GM21619 (cell line): Measurements from ENCODE around the gene LYPD6.
"Not testable (repeated sequence)": the region's sequence is repeated elsewhere in the genome, so short reads cannot be mapped to it uniquely, and the experiment has no call there.

ENCODE experiments used
- ATAC-seq: cut with Tn5 transposase; IDR thresholded peaks from one replicate; pipeline ENCODE4 v1.9.1; 2021; ENCODE audit not compliant: unreplicated experiment

The LYPD6 gene, protein sequence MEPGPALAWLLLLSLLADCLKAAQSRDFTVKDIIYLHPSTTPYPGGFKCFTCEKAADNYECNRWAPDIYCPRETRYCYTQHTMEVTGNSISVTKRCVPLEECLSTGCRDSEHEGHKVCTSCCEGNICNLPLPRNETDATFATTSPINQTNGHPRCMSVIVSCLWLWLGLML

DNA sequence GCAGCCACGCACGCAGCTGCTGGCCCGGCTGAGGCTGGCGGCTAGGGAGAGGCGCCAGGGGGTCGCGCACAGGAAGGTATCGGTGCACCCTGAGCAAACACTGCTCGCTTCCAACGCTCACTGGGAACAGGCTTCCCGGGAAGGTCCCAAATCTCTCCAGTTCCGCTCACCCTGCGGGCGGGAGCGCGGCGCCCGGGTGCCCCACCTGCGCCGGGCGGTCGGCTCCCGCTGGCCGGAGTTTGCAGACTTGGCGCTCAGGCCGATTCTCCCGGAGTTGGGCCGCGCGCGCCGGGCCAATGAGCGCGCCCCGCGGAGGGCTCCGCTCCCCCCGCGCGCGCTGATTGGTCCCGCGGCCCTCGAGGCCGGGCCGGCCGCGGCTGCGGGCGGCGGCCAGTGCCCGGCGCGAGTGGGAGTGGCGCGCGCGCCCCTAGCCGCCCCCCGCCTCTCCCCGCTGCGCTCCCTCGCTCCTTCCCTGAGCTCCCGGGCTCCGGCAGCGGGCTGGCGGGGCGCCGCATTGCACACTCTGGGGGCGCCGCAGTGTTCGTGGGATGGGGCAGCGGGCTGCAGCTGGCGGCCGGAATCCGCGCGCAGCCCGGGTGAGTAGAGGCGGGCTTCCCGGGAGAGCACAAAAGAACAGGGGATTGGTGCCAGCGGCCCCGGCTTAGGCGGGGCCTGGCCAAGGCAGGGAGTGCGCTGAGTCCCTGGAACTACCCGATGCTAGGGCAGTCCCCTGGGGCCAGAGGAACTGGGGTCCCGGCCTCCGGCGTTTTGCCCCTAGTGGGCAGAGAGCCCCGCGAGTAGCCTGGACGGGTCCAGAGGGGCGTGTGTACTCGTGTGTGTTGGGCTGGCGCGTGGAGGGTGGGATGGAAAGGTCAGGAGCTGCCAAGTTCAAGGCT, at the start of gene LYPD6:
LYPD6 (plus strand) TSS at position 461 of the 896 bp plus-strand sequence. CDS start 107,122 bp downstream, outside the sequence.
- ATAC-seq: peak; percentile 72

DNA sequence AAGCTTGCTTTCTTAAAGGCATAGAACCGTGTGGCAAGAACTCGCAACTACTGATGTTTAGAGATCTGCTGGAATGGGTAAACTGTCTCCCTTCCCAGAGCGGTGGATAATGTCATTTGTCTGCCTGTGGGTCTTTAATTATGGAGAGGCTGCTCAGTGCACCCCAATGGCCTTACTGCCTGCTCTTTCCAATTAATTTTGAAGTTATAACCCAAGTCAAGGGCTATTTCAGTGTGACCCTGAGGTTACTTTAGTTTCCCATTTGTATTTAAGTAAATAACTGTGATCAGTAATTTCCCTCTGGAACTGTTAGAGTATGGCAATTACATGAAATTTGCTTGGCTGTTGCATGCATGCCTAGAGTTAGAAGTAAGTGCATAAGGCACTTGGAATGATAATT, 48.9 kb upstream of the LYPD6 start:
- no peak for ATAC-seq

DNA sequence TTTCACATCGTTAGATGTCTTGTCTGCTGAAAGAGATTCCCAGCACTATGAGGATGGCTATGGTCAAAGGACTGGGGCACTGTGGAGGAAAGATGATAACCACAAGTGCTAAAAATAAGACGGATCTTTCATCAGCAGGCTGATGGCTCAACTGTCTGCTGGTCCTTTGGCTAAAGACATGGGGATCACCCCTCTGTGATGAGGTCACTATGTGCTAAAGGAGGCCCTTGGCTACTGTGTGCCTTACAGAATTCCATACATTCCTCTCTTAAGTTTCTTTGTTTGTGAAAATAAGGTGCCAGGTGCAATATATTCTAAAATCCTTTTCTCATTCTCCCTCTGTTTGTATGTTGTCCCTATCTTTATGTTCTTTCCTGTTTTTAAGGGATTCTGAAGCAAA, 39.7 kb upstream of the LYPD6 start:
- no peak for ATAC-seq

DNA sequence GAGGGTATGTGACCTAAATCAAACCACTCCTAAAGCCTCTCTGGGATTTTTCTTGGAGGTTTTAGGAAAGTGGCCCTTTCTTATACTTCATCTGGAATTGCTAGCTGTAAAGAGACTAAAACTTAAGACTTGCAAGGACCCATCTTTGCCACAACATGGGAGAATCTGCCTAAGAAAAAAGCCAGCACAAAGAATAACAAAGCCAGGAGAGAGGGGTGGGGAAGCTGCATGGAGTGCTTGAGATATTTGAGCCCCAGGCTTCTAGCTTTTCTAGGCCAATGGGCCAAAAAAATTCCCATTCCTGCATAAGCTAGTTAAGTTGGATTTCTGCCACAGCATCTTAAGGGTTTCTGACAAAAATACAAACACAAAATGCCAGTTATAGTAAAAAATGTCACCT, 38.5 kb upstream of the LYPD6 start:
- ATAC-seq: no peak

DNA sequence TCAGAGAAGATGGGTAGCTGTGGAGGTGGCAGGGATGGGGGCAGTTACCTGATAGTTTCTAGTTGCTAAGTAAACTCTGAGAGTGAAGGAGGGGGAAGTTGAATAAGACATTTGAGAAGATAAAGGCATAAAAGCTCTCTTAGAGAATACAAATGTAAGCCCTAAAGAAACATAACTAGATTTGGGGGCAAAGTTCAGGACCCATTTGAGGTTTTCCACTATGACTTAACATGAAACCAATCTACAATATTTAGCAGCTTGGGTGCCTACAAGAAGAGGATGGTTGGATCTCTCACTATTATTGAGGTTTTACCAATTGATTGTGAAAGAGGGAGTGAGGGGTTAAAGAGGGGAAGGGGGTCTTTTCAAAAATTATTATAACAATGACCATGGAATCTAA, 34.4 kb upstream of the LYPD6 start:
- no peak for ATAC-seq

DNA sequence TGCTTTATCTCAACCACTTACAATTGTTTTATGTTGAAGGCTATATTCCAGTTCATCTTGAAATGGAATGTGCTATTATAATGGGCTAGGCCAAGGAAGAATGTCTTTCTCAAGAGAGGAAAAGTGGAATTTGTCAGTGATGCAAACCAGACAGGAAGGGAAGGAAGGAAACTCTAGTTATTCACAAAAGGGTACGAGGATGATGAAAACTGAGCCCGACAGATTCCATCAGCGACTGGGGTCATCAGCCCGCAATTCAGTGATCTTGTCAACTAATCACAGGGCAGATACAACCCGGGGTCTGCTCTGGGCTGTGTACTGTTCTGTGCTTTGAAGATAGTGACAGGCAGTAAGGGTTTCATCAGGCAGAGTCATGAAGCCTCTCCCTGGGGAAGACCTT, 23.4 kb upstream of the LYPD6 start:
- no peak for ATAC-seq

DNA sequence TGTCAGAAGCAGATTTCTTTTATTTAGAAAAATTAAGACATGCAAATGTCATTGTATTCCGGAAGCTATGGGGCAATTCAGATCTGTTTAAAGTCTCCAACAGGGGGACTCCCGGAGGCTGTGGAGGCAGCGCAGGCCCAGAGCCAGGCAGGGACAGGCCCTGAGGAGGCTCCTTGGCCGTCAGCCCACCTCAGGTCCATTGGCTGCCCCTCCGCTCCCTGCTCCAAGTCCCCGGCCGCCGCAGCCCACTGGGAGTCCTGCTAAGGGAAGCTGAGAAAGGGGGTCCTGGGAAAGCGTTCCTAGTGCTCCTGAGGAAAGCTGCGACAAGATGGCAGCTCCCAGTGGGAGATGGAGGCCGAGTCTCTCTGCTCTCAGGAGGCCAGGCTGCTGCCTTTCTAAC, 20.0 kb upstream of the LYPD6 start:
- ATAC-seq: no peak

DNA sequence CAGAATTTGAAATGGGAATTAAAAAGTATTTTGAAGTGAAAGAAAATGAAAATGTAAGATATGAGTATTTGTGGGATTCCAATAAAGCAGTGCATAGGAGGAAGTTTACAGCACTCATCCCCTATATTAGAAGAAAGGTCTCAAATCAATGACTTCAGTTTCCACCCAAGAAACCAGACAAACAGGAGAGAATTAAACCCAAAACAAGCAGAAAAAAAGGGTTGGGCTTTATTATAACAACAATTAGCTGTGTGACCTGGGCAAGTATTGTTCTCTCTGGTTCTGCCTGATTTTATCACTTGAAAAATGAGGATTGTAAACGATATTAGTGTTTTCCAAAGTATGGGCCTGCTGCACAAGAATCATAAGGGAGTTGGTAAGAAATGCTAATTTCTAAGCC, 18.3 kb upstream of the LYPD6 start:
- ATAC-seq: no peak

DNA sequence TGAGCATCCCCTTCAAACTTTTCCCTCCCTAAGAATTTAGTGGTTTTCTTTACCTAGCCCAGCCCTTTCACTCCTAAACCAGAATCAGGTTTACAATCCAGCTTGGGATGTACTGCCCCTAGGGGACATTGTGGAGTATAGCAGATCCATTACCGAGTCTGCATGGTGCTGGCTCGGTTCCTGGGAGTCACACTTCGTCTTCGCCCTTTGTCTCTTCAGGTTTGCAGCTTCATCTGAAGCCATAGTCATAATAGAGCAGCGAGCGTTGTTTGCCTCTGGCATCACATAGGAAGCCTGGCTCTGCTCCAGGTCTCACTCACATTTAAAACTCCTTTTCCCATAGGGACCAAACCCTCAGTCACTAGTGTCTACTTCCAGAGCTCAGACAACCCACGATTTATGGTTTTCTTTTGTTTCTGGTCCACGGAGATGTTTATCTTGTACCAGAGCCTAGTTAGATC, 16.8 kb upstream of the LYPD6 start:
- peak; percentile 97 for ATAC-seq

DNA sequence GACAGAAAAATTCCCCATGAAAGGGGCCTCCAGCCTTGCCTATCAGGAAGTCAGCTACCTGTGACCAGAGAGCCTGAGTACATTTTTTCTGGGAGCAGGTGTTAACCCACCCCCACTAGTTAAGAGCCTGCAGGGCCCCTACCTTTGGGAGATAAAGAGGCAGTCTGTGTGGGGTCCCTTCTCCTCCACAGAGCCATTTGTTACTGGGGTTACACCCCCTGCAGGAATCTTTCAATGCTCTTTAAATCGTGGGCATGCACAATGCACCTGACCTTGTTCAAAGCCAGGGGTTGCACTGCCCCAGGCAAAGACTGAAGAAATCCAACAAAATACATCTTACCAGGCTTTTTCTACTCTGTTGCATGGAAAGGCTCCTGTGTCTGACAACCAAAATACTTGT, 15.7 kb upstream of the LYPD6 start:
- ATAC-seq: no peak

DNA sequence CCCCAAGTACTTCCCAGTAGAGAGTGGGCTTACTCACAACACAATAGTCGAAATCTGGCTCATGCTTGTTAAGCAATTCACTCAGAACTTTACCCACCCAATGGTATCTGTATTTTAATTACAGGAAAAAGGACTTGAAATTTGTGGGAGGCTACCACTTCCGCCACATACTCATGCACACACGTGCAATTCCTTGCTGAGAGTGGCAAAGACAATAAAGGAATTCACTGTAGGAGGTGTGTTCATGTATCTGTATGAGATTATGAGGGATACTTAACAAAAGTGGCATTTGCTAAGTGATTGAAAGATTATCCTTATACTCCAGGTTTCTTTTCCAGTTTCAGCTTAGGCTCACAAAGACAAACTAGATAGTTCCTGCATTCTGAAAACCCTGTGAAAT, 14.9 kb upstream of the LYPD6 start:
- no peak for ATAC-seq

DNA sequence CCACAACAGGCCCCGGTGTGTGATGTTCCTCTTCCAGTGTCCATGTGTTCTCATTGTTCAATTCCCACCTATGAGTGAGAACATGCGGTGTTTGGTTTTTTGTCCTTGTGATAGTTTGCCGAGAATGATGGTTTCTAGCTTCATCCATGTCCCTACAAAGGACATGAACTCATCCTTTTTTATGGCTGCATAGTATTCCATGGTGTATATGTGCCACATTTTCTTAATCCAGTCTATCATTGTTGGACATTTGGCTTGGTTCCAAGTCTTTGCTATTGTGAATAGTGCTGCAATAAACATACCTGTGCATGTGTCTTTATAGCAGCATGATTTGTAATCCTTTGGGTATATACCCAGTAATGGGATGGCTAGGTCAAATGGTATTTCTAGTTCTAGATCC, 11.8 kb upstream of the LYPD6 start:
- not testable (repeated sequence) for ATAC-seq

DNA sequence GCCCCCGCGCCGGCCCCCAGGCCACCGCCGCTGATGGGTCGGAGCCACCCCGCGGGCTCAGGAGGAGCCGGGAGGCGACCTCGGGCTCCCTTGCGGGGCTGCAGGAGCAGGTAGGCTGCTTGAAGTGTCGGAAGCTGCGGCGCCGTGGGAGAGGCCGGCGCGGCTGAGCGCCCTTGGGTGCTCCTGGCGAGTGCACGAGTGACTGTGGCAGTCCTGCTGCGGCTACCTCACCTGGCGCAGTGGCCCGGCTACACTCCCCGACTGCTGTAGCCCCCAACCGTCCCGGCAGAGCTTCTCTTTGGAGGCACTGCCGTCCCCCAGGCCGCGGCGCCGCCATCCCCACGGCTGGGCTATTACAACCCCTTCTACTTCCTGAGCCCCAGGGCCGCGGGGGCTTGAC, 10.0 kb upstream of the LYPD6 start:
- ATAC-seq: no peak

DNA sequence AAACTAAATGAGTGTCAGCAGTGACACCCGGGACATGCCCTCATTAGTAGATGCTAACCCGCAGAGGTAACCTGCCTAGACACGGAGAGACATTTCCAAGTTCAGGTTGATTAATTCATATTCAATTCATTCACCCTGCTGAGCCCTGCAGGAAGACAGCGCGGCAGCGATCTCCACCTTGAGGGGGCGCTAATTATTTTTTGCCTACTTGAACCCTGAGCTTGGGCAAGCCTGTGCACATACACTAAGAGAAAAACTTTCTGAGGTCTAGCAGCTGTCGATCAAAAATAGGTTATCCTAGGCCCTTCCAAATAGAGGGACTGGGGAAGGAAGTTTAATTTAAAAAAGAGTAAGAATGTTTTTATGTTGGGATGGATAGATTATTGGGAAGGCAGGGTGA, 1.3 kb upstream of the LYPD6 start:
- ATAC-seq: no peak

DNA sequence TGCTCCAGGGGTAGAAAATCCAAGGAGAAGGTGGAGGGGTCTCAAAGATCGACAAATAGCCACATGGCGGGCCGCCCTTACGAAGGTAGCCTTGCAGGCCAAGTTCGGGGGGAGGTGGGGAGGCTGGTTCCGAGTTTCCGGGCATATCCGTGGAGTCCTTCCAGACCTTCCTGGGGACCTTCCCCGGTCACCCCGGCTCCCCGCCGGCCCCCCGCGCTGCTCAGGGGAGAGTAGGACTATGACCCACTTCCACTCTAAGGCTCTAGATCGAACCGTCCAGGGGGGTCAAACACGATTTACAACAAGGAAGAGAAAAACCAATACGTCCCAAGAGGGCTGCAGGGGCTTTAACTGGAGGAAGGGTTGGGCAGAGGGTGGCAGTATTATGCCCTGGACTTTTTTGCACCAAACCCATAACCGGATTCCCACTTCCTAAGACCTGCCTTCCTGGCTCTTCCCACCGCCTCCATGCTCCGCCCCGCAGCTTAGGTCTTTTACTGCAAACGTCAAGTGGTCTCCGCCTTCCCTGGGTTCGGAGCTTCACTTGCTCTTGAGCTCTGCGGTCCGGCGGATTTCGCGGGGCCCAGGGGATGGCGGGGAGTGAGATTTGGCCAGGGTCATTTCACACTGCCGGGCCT, 779 bp upstream of the LYPD6 start:
- ATAC-seq: no peak

DNA sequence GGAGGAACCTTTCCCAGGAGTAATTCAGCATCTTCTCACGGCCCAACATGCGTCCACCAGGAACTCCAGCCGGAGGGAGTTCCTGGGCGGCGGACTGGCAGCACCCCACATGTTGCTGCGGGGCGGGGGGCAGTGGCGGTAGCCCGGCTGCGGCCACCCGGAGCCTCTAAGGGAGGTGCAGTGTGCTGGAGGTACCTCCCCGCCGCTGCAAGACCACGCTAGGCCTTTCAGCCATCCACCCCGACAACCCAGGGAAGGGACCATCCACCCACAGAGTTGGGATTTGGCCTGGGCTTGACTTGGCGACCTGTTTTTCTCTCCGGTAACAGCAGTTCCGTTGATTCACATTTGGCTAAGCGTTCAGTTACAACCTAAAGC, 625 bp downstream of the LYPD6 start:
- ATAC-seq: no peak

DNA sequence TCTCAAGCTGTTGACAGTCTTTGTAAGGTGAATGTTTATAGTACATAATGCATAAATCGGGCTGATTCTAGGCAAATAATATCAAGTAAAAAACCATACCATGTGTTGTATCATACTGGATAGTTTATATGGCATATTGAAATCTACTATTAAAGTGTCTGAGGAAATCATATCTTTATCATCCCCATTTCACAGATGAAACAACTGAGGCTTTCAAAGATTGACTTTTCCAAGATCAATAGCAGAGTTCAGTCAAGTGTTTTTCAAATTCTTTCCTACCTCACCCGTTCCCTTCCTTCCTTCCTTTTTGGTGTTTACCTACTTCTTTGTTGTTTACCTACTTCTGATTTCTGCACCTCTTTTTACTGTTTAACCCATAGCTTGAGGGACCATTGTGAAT, 2.0 kb downstream of the LYPD6 start:
- no peak for ATAC-seq

DNA sequence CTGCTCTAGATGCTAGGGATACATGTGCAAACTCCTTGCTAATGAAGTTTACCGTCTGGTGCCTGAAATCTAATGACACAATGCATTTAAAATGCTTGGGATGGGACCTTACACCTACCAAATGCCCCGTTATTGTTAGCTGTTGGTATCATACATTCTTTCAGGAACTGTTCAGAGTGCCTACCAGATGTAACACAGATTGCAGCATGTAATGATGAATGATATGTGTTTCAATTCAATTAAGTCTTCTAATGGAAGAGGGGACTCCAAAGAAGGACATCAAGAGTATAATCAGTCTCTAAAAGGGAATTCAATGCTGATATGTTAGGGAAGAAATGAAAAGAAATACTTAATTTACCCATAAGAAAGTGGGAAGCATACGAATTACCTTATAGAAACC, 3.2 kb downstream of the LYPD6 start:
- no peak for ATAC-seq

DNA sequence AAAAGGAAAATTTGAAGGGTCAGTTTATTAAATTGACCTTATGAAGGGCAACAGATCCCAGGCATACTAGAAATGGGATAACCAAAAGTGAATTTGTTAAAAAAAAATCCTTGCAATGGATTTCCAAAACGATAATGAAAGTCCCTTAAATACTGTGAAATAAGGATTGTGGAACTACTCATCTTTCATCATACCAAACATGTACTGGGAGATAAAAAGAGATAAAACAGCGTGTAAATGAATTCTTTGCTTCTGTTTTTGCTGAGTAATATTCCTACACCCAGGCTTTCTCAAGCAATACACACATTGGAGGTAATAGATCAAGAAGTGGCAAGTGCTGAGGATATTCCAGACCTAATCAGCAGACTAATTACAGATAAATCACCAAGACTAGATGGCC, 3.8 kb downstream of the LYPD6 start:
- ATAC-seq: no peak

DNA sequence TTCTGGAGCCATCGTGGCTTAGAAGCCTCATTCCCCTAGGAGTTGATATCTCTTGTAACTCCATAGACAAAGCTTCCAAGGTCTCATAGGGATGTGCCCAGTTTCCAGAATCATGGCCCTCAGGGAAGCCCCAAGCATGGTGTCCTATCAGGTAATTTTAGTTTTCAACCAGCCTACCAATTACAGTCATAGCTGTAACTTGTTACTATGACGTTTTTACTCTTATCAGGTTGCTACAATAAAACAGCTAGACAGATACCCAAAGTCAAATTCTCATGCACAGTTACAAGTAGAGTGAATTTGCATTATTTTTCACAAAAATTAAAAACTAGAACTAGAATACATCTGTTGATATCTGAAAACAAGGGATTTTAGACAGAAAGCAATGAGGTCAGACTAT, 8.9 kb downstream of the LYPD6 start:
- no peak for ATAC-seq

DNA sequence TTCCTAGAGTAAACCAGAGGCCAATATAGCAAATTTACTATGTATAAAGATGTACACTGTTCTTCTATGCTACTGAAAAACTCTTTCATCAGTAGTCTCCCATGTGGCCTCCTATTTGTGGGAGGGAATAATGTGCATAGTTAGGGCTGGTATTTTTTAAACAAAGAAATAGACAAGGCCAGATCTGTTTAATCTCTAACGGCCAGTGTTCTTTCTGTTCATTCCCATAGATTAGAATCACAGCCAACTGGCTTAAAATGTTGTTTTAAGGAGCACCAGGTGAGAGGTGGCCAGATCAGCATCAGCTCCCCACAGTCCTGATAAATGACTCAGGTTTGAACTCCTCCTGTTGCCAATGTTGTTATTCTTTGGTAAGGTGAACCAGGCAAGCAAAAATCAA, 12.1 kb downstream of the LYPD6 start:
- no peak for ATAC-seq

DNA sequence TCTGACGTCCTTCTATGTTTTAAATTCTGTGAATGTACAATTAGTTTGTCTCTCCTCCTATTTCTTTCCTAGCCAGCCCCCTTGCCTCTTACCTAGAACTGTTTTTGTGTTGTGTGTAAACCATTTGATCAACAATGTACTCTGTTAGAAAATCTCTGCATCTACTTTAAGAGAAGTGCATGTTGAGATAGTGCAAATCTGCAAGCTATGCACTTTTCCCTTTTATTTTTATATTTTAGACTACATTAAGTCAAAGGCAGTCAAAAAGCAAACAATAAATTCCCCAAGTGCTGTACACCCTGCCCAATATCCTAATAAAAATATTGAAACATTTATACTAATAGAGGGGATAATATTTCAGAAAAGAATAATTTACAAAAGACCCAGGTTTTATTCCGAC, 13.7 kb downstream of the LYPD6 start:
- no peak for ATAC-seq
